NCI-H1105 (cell line): ENCODE data around the gene TRIM66.
A peak's percentile ranks its signal among the peaks of the same experiment; 100 is the strongest.
"Not testable (repeated sequence)": the region's sequence is repeated elsewhere in the genome, so short reads cannot be mapped to it uniquely, and the experiment has no call there.

Experiments used
- DNase-seq: peaks from one replicate; lab custom pipeline; 2025; lab: John Stamatoyannopoulos, UW

TRIM66 gene

DNA sequence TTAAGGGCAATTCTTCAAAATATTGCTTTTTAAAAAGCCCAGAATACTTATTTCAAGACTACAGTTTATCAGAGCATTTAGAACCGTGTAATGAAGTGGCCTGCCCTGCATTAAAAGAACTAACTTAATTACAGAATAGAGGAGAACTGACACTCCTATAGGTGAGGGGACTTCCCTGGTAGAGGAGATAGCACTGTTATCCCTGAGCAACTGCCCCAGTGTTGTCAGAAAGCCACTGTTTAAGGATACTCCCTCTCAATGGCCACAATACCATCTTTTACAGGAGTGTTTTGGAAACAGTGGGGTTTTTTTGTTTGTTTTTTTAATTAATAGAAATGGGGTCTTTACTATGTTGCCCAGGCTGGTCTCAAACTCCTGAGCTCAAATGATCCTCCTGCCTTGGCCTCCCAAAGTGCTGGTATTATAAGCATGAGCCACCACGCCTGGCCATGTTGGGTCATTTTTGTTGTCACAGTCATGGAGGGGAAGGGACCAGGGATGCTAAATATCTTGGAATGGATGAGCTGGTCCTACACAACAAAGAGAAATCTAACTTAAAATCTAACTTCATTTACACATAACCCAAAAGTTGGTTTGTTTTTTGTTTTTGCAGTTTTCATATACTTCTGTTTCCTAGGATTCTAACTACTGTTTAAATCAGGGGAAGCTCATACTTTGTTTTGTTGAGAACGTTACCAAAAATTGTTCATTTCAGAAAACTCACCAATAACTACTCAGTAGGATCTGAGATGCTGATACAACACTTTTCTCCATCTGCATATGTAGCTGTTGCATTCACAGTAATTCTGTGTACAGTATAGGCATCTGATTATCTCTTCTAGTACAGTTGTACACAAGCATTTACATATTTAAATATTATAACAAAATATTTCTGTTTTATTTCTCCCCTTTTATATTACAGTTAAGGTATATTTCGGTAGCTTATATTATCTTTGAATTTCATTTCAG lies 8.2 kb upstream of the TRIM66 start:
- no peak for DNase-seq

- no peak for DNase-seq
Measured at GRCh38 chr11:8689726-8690255, 7.3 kb upstream of the TRIM66 start.

DNA sequence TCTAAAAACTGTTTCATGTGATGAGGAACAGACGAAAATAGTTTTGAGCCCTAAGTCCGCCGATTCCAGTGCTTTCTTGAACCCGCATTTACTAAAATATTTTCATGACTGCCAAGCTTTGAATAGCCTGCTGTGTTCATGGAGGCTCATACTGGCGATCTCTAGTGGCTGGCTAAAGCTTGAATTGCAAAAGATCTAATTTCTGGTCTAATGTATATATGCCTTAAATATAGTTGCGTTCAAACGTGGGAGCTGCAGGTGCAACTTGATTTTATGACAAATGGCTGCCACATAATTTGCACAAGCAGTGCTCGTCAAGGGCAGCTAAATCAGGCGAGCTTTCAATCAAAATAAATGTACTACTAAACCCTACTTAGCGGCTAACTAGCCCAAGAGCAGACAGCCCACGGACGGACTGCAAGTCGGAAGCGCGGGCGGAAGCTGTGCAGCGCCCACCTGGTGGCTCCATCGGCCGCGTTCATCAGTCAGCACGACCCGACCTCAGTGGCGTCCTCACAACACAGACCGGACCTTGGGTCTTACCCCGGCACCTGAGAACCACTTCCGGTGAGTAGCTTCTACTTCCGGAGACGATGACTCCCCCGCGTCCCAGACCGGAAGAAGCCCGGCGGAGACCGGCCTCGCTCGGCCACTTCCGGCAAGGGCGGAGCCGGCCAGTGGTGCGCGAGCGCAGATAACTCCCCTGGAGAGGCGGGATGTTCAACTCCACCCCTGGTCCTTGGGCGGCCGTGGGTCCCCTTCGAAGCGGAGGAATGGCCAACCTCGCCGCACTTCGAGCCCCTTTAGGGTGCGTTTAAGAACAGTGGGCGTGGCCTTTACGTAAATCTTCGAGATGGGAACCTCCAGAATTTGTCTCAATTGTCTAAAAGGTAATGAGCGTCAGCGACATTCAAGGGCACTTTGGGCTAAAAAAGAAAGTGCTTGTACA lies 6.2 kb upstream of the TRIM66 start:
- peak; percentile 98 for DNase-seq

- no peak for DNase-seq
Measured at GRCh38 chr11:8686325-8686724, 3.9 kb upstream of the TRIM66 start.

GRCh38 chr11:8685820-8686219 lies 3.4 kb upstream of the TRIM66 start:
- DNase-seq = no peak

DNA sequence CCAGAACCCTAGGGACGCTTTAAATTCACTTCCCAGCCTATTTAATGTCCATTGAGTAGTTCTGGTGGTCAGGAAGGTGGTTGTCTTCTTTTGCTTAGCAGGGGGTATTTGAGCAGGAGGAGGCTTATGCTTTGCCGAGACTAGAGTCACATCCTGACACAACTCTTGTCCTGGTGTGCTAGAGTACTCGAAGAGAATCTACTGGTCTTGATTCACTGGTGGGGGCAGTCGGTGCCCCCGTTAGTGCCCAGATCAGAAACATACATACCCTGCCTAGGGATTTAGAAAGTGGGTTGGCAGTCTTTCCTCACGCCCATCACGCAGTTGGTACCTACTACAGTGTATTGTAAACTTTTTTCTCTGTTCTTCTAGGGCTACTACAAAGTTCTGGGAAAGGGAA lies 2.8 kb upstream of the TRIM66 start:
- DNase-seq = no peak

DNA sequence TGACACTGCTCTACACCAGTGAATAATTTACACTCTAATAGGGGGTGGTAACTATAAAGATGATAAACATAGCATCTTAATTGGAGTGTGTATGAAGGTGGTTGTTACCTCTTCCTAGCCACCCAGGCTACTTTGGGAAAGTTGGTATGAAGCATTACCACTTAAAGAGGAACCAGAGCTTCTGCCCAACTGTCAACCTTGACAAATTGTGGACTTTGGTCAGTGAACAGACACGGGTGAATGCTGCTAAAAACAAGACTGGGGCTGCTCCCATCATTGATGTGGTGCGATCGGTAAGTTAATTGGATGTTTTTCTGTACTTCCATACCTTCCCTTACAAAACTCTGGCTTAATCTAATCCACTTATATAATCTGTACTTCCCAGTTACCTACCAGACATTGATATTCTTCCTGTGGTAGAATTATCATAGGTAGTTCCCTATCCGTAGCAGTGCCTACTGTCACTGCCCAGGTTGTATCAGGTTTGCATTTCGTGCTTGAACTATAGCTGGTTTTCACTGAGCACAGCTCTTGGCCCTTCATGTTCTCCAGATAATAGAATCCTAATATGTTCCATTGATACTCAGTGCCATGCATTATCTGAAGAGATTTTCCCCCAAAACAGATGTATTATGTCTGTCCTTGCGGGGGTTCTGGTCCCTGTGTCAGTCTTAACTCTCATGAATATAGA lies 2.3 kb upstream of the TRIM66 start:
- DNase-seq = no peak

DNA sequence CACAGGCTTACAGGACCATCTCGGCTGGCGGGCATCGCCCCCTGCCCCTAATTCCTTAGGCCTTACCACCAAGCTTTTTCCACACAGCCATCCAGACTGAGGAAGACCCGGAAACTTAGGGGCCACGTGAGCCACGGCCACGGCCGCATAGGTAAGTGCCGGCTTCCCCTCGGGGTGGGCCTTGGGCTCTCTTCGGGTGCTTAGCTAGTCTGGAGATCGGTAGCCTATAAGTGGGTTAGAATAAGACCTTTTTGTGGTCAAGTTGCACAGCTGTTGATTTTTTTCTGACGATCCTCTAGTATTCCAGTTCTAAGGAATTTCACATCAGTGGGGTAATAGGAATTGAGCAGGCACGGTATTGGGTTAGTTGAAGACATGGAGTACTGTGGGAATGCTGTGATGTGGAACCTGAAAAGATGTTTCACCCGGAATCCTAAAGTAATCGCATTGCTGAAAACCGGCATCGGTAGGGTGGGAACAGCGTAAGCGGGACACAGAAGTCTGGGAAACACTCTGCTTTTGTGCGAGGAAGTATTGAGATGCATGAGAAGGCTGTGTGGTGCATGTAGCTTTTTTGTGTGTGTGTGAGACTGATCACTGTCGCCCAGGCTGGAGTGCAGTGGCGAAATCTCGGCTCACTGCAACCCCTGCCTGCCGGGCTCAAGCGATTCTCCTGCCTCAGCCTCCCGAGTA lies 796 bp upstream of the TRIM66 start:
- DNase-seq = no peak

DNA sequence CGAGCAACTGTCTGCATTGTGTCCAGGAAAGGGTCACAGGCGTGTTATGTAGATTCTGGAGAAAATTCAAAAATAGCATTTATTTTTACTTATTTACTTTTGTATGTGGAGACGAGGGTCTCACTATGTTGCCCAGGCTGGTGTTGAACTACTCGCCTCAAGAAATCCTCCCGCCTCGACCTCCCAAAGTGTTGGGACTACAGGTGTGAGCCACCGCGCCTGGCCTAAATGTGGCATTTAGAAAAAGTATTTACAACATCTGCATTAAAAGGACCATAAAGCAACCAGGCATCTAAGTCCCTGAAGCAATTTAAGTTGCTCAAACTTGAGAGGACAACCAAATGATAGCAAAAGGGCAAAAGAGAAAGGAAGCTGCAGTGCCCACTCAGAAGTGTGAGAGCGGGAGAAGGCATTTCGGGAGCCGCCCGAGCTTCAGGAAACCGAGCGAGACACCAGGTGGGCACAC lies 595 bp downstream of the TRIM66 start:
- DNase-seq = no peak

DNA sequence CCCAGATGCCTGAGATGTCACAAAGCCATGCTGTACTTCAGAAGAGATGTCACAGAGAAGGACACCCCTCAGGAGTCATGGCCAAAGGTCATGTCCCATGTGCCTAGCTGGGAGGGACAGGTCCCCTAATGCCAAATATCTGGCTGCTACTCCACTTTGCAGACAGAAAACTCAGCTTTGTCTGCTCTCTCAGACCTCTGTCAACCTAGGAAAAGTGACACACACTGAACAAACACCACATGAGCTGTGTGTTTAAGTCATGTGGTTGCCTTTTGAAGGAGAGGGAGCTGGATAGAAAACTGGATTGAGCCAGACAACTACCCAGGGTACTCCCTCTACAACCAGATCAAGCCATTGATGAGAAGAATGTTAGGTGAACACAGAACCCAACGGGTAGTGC lies 3.5 kb downstream of the TRIM66 start:
- no peak for DNase-seq

DNA sequence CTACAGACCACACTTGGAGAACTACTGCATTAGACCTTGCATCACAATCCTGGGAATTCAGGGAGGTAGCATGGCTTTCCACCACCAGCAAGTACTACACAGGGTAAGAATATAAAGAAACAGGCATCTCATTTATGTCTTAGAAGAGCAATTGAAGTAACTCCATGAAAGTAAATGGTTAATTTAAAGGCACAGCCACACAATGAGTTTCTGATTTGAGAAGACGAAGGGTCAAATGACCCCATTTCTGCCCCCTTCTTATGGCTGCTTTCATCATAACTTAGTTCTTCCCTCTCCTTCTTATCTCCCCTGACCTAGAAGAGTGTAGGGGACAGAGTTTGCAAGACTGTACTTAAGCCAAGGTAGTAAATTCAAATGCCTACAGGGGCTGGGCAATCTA lies 6.0 kb downstream of the TRIM66 start:
- DNase-seq = no peak

GRCh38 chr11:8674859-8675258 lies 7.6 kb downstream of the TRIM66 start:
- no peak for DNase-seq

DNA sequence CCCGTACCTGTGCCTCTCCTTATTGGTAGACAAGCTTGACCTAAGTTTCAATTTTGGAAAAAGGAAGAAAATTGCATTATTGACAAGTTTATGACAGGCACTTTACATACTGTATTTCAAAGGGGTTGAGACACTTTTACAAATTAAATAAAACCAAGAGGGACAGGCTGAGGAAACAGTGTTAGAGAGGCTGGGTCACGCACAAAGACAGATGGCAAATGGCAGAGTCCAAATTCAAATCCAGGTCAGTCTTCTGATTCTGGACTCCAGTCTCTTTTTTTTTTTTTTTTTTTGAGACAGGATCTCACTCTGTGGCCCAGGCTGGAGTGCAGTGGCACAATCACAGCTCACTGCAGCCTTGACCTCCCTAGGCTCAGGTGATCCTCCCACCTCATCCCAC lies 10.1 kb downstream of the TRIM66 start:
- DNase-seq = no peak

DNA sequence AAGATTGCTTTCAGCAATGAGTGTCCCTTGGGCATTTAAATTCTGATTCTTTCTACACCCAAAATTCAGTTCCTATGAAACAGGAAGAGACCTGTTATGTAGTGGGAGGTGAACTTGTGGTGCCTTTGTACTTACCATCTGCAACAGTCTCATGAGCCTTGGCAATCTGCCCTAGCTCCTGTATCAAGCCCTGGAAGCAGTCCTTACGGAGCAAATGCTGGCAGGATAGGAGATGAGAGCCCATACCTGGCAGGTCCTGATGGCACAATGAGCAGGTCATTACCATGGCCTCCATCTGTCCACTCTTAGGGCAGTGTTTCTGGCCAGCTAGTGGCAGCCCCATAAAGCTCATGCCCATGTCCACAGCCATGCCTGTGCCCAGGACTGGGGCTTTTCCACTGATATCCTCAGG lies 10.8 kb downstream of the TRIM66 start:
- peak; percentile 73 for DNase-seq

DNA sequence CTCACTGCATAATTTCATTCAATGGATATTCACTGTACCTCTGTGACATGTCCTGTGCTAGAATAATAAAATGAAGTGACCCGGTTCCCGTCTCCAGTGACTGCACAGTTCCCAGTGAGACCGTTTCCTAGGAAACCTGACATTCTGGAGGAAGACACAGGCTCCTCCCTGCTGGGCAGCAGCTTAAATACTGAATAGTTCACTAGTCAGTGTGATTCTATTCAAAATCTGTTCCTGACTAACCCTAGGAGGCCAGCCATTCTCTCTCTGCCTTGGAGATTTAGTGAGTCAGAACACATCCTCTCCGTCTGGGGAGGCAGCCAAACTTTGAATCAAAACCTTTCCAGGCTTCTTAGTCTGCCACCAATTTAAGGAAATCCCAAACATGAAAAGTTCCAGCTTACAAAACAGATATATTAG lies 11.3 kb downstream of the TRIM66 start:
- peak; percentile 6 for DNase-seq

DNA sequence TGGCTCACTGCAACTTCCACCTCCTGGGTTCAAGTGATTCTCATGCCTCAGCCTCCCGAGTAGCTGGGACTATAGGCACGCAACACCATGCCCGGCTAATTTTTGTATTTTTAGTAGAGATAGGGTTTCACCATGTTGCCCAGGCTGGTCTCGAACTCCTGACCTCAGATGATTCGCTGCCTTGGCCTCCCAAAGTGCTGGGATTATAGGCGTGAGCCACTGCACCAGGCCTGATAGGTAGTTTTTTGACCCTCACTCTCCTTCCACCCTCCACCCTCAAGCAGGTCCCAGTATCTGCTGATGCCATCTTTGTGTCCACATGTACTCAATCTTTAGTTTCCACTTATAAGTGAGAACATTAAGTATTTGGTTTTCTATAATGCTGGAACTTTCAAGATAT lies 12.4 kb downstream of the TRIM66 start:
- not testable (repeated sequence) for DNase-seq

- no peak for DNase-seq
Measured at GRCh38 chr11:8665222-8665621, 17.2 kb downstream of the TRIM66 start.

- DNase-seq = no peak
Measured at GRCh38 chr11:8661001-8661795, 21.3 kb downstream of the TRIM66 start.

GRCh38 chr11:8658321-8659057 lies 24.0 kb downstream of the TRIM66 start:
- DNase-seq = peak; percentile 16

DNA sequence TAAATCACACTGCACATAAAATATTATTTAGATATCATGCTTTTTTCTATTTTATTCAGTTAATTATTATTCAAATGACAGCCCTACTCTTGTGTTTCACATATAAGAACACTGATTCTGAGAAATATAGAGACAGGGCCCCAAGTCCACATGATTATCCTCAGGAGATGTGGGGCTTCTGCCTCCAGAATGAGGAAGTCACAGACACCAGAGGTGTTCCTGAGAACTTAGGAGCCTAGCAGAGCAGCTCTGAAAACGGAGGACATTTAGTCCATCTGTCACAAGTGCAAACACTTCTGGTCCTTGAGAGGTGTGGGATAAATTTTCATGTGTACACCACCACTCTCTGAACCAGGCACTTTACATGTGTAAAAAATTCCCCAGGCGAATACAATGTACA lies 26.2 kb downstream of the TRIM66 start:
- DNase-seq = no peak
